AG04450 (cell line): ENCODE data around the gene CCDC127. TPM values are rescaled to one million over a fixed set of nuclear protein-coding genes. Genes with fewer than 3 reads are reported as not detected.

Experiments
- CTCF ChIA-PET: fragments of 300-600, 350-600 bp; formaldehyde crosslinking; extraction: SDS; loops from one replicate; lab custom pipeline; 2022; ENCODE audit warnings: antibody characterized with exemption, inconsistent platforms; lab: Charles Lee
- POLR2A ChIA-PET: fragments of 350-600 bp; formaldehyde crosslinking; extraction: SDS; loops from one replicate; lab custom pipeline; 2021; ENCODE audit warnings: antibody characterized with exemption, inconsistent platforms; lab: Yijun Ruan, JAX
- DNase-seq: peaks from one replicate; pipeline ENCODE4 v3.0.0-alpha.2; 2011; ENCODE audit warnings: low read depth, low spot score
- H3K27ac ChIP-seq: one replicate; pipeline ENCODE4 v1.5.1; 2012; ENCODE audit warnings: low read depth, low read length, control low read depth
- H3K27me3 ChIP-seq: one replicate; pipeline ENCODE4 v1.6.0; 2012; ENCODE audit warnings: low read length; ENCODE audit not compliant: control insufficient read depth, insufficient read depth
- H3K4me3 ChIP-seq: 2 replicates; pipeline ENCODE4 v1.5.1; 2011; ENCODE audit warnings: mild to moderate bottlenecking, low read depth, low read length, control low read depth
- H3K9me3 ChIP-seq: 2 replicates; pipeline ENCODE4 v1.5.1; 2012; ENCODE audit warnings: low read length; ENCODE audit not compliant: control insufficient read depth, insufficient read depth
- polyA plus RNA-seq: library from polyadenylated mRNA; depleted of rRNA; stranded (reverse); fragments of >200 nt; gene quantifications from 2 replicates; pipeline ENCODE4 v1.2.3, GENCODE V29; 2011
- TF ChIP-seq, protein P1 (sequence below): IDR thresholded peaks from 2 replicates; pipeline ENCODE4 v1.5.1; 2011; ENCODE audit warnings: low read depth, low read length, control low read depth, inconsistent platforms

Gene CCDC127
- polyA plus RNA-seq, 1 experiment = 6.6 TPM

DNA sequence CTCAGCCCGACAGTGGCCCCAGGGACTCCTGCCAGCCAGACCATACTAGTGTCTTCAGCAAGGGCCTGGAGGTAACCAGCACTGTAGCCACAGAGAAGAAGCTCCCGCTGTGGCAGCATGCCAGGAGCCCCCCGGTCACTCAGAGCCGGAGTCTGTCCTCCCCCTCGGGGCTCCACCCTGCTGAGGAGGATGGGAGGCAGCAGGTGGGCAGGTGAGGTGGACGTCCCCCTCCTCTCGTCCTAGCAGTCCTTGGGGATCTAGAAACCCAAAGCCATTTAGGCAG lies 54.7 kb downstream of the CCDC127 start:
- peaks cover 3% of the 10 kb centered on the region for H3K27me3 ChIP-seq
- H3K4me3 ChIP-seq = no peak overlapping the region
- POLR2A ChIA-PET = no interaction called here
- H3K9me3 ChIP-seq = no peaks in the 10 kb centered on the region; the same call in 1 of the 2 replicates
- no peak overlapping the region for H3K27ac ChIP-seq
- DNase-seq = no peak
- TF ChIP-seq, protein P1, sequence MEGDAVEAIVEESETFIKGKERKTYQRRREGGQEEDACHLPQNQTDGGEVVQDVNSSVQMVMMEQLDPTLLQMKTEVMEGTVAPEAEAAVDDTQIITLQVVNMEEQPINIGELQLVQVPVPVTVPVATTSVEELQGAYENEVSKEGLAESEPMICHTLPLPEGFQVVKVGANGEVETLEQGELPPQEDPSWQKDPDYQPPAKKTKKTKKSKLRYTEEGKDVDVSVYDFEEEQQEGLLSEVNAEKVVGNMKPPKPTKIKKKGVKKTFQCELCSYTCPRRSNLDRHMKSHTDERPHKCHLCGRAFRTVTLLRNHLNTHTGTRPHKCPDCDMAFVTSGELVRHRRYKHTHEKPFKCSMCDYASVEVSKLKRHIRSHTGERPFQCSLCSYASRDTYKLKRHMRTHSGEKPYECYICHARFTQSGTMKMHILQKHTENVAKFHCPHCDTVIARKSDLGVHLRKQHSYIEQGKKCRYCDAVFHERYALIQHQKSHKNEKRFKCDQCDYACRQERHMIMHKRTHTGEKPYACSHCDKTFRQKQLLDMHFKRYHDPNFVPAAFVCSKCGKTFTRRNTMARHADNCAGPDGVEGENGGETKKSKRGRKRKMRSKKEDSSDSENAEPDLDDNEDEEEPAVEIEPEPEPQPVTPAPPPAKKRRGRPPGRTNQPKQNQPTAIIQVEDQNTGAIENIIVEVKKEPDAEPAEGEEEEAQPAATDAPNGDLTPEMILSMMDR = no peak
- CTCF ChIA-PET = no interaction called here

DNA sequence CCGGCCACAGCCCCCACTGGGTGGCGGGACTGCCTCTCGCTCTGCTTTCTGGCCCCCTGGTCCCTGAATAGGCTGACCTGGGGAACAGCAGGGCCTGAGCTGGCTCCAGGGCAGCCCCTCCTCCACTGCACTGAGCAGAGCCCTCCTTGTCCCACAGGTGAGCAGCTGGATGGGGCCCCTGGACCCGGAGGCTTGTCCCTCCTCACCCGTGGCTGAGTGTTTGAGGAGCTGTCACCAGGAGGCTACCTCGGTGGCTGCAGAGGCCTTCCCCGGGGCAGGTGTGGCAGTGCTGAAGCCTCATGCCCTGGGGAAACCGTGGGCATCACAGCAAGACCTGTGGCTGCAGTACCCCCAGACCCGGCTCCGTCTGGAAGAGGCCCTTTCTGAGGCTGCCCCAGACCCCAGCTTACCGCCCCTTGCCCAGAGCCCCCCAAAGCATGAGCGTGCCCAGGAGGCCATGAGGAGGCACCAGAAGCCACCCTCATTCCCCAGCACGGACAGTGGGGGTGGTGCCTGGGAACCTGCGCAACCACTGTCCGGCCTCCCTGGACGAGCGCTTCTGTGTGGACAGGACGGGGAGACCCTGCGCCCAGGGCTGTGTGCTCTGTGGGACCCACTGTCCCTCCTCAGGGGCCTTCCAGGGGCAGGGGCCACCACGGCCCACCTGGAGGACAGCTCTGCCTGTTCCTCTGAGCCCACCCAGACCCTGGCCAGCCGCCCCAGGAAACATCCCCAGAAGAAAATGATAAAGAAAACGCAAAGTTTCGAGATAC lies 55.2 kb downstream of the CCDC127 start:
- CTCF ChIA-PET = no interaction called here
- H3K9me3 ChIP-seq = no peaks in the 10 kb centered on the region; the same call in 1 of the 2 replicates
- H3K27ac ChIP-seq = no peak overlapping the region
- POLR2A ChIA-PET = no interaction called here
- no peak overlapping the region for H3K4me3 ChIP-seq
- DNase-seq = no peak
- TF ChIP-seq, protein P1 = no peak
- H3K27me3 ChIP-seq = peaks cover 3% of the 10 kb centered on the region

DNA sequence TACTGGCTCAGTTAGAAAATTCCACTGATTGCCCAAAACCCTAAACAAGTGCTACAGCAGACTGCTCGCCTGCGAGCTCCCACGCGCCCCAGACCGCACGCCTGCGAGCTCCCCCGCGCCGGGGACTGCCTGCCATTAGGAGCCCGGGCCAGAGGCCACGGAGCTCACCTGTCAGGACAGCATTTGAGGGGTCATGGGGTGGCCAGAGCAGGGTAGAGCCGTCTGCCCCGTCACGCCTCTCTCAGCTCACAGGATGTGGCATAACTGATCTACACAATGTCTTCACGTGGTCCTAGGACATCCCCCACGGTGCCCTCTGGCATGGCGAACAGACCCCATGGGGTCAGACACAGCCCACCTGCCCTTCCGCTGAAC lies 55.8 kb downstream of the CCDC127 start:
- no peak overlapping the region for H3K27ac ChIP-seq
- H3K9me3 ChIP-seq = no peaks in the 10 kb centered on the region; the same call in 1 of the 2 replicates
- H3K4me3 ChIP-seq = no peak overlapping the region
- H3K27me3 ChIP-seq = peaks cover 6% of the 10 kb centered on the region
- ChIA-PET CTCF (no interaction called here), POLR2A (no interaction called here)
- no peak for DNase-seq
- TF ChIP-seq, protein P1 = no peak

DNA sequence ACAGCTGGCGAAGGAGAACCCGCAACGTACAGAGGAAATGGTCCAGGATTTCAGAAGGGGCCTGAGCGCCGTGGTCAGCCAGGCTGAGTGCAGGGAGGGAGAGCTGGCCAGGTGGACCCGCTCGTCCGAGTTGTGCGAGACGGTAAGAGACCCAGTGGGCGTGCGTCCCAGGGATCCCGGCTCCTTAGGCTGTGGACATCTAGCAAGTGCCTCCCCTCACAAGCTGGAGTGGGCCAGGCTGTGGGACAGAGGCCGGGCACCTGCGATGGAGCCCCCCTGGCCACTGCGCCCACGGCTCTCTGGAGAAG lies 56.2 kb downstream of the CCDC127 start:
- Histone ChIP-seq H3K27ac (no peak overlapping the region), H3K4me3 (no peak overlapping the region), H3K9me3 (no peaks in the 10 kb centered on the region; the same call in 1 of the 2 replicates), H3K27me3 (peaks cover 6% of the 10 kb centered on the region)
- CTCF ChIA-PET = no interaction called here
- TF ChIP-seq, protein P1 = no peak
- no peak for DNase-seq
- POLR2A ChIA-PET = no interaction called here

DNA sequence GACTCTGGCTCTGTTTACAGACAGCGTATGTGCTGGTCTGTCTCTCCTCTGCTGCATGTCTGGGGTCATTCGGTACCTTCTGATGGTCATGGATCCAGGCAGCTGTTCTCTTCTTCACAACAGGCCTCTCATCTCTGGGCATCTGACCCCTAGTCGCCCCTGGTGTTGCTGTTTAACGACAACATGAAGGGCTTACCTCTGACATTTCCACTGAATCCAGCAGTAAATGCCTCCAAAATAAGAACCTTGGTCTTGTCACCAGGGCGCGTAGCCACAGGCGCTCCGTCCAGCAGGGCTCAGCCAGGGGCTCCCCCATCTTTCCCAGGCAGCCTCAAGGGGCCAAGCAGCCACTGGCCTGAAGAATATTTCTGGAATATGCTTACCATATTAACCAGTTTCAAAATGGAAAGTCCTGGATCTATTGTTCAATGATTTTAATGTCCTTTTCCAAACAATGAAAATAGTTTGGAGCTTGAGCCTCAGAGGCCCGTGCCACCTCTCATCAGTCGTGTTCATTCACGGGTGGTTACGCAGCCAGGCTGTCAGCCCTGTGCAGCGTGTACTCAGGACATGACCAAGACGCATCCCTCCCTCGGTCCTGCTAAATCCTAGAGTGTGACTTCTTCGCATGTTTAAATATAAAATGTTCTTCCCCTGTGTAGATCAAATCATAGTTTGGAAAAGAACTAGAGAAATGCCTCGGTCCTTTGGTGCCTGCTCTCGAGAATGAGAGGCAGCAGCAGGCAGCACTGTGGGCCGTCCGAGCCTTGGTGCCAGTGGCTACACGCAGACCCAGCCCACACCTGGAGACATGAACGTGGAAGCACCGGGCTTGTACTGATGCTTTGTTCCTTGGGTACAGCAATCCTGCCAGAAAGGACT lies 56.8 kb downstream of the CCDC127 start:
- ChIA-PET POLR2A (no interaction called here), CTCF (no interaction called here)
- H3K9me3 ChIP-seq = no peaks in the 10 kb centered on the region; the same call in 1 of the 2 replicates
- DNase-seq = no peak
- peaks cover 6% of the 10 kb centered on the region for H3K27me3 ChIP-seq
- TF ChIP-seq, protein P1 = no peak
- no peak overlapping the region for H3K4me3 ChIP-seq
- no peak overlapping the region for H3K27ac ChIP-seq
